ENCODE measurements around the gene ATP9A. TPM values are rescaled to one million over a fixed set of nuclear protein-coding genes. Genes with fewer than 3 reads are reported as not detected.

The ATP9A gene
- total and polyA plus RNA-seq, 2 of the 8 experiments (the other 6 are each of a cell fraction or from before 2014, with no cell fraction given): 5.0 to 6.4 TPM

GRCh38 chr20:51804754-51805153, 36.6 kb upstream of the ATP9A start (continued):
- no peak for TF ChIP-seq CTBP2 (IDR thresholded peaks at IDR 0.05; ENCODE audit: borderline replicate concordance, insufficient read depth, insufficient read length, low read length)
- TF ChIP-seq SIX5 (IDR thresholded peaks at IDR 0.05; ENCODE audit: low read depth, low read length): no peak
- no peak for TF ChIP-seq TCF12 (IDR thresholded peaks at IDR 0.05; ENCODE audit: low read depth, low read length)
- TF ChIP-seq GABPA (IDR thresholded peaks at IDR 0.05; ENCODE audit: borderline replicate concordance, insufficient read depth, low read length): no peak

All from H1 (cell line).